HepG2 (cell line): ENCODE data around the gene GPR107. TPM values are rescaled to one million over a fixed set of nuclear protein-coding genes. Genes with fewer than 3 reads are reported as not detected.

Source experiments
- CREB1 ChIP-seq, 2 experiments: fragments of 450-650 bp in 1 of 2; IDR thresholded peaks; 2 replicates each; pipeline ENCODE4 v1.6.1; 2016 to 2017; ENCODE audit warnings: control low read depth in 1 of 2, mild to moderate bottlenecking in 1 of 2, missing compliant biosample characterization in 1 of 2, missing genetic modification characterization in 1 of 2
- HOXA7 ChIP-seq: sonication (generic); formaldehyde crosslinking; IDR thresholded peaks from 2 replicates; pipeline ENCODE4 v1.8.1; 2022; ENCODE audit warnings: mild to moderate bottlenecking, missing genetic modification reagents, moderate library complexity
- ZBTB21 ChIP-seq: sonication (generic); formaldehyde crosslinking; IDR thresholded peaks from 2 replicates; pipeline ENCODE4 v1.4.0; 2020; ENCODE audit warnings: missing genetic modification reagents
- ZFP41 ChIP-seq: sonication (generic); formaldehyde crosslinking; IDR thresholded peaks from 2 replicates; pipeline ENCODE4 v1.4.0; 2020; ENCODE audit warnings: mild to moderate bottlenecking, missing genetic modification reagents, borderline replicate concordance
- ZNF251 ChIP-seq: sonication (generic); formaldehyde crosslinking; IDR thresholded peaks from 2 replicates; pipeline ENCODE4 v1.9.0; 2021; ENCODE audit warnings: mild to moderate bottlenecking, missing genetic modification reagents
- ZNF333 ChIP-seq: sonication (generic); formaldehyde crosslinking; IDR thresholded peaks from 2 replicates; pipeline ENCODE4 v1.4.0; 2020; ENCODE audit warnings: mild to moderate bottlenecking, missing genetic modification reagents, borderline replicate concordance
- ZNF468 ChIP-seq: sonication (generic); formaldehyde crosslinking; IDR thresholded peaks from 2 replicates; pipeline ENCODE4 v1.8.0; 2022; ENCODE audit warnings: mild to moderate bottlenecking, moderate library complexity, missing genetic modification reagents
- ZNF562 ChIP-seq: sonication (generic); formaldehyde crosslinking; IDR thresholded peaks from 2 replicates; pipeline ENCODE4 v1.8.0; 2022; ENCODE audit warnings: missing genetic modification reagents, borderline replicate concordance
- ZNF564 ChIP-seq: sonication (generic); formaldehyde crosslinking; IDR thresholded peaks from 2 replicates; pipeline ENCODE4 v1.8.1; 2023; ENCODE audit warnings: mild to moderate bottlenecking, missing genetic modification reagents
- ZSCAN30 ChIP-seq: sonication (generic); formaldehyde crosslinking; IDR thresholded peaks from 2 replicates; pipeline ENCODE4 v1.5.0; 2020; ENCODE audit warnings: mild to moderate bottlenecking, missing genetic modification reagents
- polyA plus RNA-seq, 8 experiments: library from polyadenylated mRNA; depleted of rRNA in 3 of 8; stranded (reverse) in 7 of 8; unstranded in 1 of 8; fragments of >200 nt; fragmentation: Illumina TruSeq in 4 of 8; extraction: Trizol in 4 of 8; gene quantifications; 2 replicates each; pipeline versions ENCODE4 v1.2.1 to v1.2.3, GENCODE V29; 2011 to 2016; ENCODE audit warnings: low read depth in 4 of 8, missing spikeins in 1 of 8, mixed read lengths in 1 of 8; ENCODE audit not compliant: insufficient read depth in 1 of 8
- total RNA-seq, 5 experiments: library from RNA; depleted of rRNA; stranded (reverse); fragments of >200 nt; fragmentation: Illumina TruSeq; extraction: Trizol; gene quantifications; 2 replicates each; pipeline ENCODE4 v1.2.3, GENCODE V29; 2016; ENCODE audit warnings: low read depth in 1 of 5
- TF ChIP-seq, protein P1 (sequence below): fragments of 450-650 bp; IDR thresholded peaks from 2 replicates; pipeline ENCODE4 v1.6.1; 2017; ENCODE audit warnings: mild to moderate bottlenecking
- TF ChIP-seq, protein P2 (sequence below): sonication (generic); formaldehyde crosslinking; IDR thresholded peaks from 2 replicates; pipeline ENCODE4 v1.5.0; 2020; ENCODE audit warnings: mild to moderate bottlenecking, missing genetic modification reagents
- TF ChIP-seq, protein P3 (sequence below): IDR thresholded peaks from 2 replicates; pipeline ENCODE4 v1.6.1; 2018; ENCODE audit warnings: missing genetic modification reagents
- TF ChIP-seq, protein P4 (sequence below): sonication (generic); formaldehyde crosslinking; IDR thresholded peaks from 2 replicates; pipeline ENCODE4 v1.8.0; 2022; ENCODE audit warnings: mild to moderate bottlenecking, missing genetic modification reagents, moderate library complexity
- TF ChIP-seq, protein P5 (sequence below): sonication (generic); formaldehyde crosslinking; IDR thresholded peaks from 2 replicates; pipeline ENCODE4; 2020; ENCODE audit warnings: missing genetic modification reagents, mild to moderate bottlenecking, borderline replicate concordance
- TF ChIP-seq, protein P6 (sequence below): sonication (generic); formaldehyde crosslinking; IDR thresholded peaks from 2 replicates; pipeline ENCODE4 v1.4.0; 2020; ENCODE audit warnings: mild to moderate bottlenecking, missing genetic modification reagents
- TF ChIP-seq, protein P7 (sequence below): IDR thresholded peaks from 2 replicates; pipeline ENCODE4 v1.6.1; 2012; ENCODE audit warnings: low read depth, low read length, improper control_type of control experiment

The GPR107 gene
- total and polyA plus RNA-seq, 2 of the 13 experiments (the other 11 are each of a cell fraction or from before 2014, with no cell fraction given): 22.5 to 24.4 TPM

DNA sequence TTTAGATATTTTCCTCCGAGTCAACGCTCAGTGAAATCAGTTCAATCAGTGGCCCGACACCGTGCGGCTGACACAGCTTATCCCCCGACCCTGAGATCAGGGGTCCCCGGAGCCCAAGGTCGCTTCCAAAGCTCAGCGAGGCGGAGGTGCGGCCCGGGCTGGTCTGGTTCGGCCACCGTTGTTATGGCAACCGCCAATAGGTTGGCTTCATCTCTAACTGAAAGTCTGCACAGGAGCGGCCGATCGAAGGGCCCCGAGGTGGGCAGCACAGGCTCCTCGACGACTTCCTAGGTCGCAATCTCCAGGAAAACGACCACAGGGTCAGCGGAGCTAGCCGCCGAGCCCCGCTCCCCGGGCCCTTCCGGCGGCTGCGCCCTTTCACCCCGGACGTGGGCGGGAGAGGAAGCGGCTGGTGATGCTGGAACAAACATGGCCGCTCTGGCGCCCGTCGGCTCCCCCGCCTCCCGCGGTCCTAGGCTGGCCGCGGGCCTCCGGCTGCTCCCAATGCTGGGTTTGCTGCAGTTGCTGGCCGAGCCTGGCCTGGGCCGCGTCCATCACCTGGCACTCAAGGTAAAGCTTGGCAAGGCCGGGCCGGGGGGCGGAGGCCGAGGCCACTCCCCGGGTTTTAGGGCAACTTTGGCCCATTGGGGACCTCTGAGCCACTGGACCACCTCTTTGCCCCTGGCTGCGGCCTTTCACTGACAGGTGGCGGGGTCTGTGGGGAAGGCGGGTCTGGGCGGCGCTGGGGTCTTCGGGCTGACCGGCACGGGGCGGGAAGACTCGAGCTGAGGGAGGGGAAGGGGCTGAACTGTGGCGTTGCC is at the start of gene GPR107 (continued):
- TF ChIP-seq, protein P1, sequence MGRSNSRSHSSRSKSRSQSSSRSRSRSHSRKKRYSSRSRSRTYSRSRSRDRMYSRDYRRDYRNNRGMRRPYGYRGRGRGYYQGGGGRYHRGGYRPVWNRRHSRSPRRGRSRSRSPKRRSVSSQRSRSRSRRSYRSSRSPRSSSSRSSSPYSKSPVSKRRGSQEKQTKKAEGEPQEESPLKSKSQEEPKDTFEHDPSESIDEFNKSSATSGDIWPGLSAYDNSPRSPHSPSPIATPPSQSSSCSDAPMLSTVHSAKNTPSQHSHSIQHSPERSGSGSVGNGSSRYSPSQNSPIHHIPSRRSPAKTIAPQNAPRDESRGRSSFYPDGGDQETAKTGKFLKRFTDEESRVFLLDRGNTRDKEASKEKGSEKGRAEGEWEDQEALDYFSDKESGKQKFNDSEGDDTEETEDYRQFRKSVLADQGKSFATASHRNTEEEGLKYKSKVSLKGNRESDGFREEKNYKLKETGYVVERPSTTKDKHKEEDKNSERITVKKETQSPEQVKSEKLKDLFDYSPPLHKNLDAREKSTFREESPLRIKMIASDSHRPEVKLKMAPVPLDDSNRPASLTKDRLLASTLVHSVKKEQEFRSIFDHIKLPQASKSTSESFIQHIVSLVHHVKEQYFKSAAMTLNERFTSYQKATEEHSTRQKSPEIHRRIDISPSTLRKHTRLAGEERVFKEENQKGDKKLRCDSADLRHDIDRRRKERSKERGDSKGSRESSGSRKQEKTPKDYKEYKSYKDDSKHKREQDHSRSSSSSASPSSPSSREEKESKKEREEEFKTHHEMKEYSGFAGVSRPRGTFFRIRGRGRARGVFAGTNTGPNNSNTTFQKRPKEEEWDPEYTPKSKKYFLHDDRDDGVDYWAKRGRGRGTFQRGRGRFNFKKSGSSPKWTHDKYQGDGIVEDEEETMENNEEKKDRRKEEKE: no peak
- TF ChIP-seq ZNF251 (CRISPR knock-in tag) (no peak), ZBTB21 (CRISPR knock-in tag) (no peak), ZNF564 (CRISPR knock-in tag) (0 out of 2 replicates have a peak, but pooled peaks have one; percentile 27), HOXA7 (CRISPR knock-in tag) (no peak), CREB1 (IDR thresholded peaks at IDR 0.05) (no peak), CREB1 (CRISPR knock-in tag; IDR thresholded peaks at IDR 0.05) (no peak), ZNF333 (CRISPR knock-in tag) (peak; percentile 87; the same call in 1 of the 2 replicates), ZSCAN30 (no peak), ZNF468 (CRISPR knock-in tag) (no peak), ZNF562 (no peak), ZFP41 (CRISPR knock-in tag) (no peak)
- TF ChIP-seq, protein P2, sequence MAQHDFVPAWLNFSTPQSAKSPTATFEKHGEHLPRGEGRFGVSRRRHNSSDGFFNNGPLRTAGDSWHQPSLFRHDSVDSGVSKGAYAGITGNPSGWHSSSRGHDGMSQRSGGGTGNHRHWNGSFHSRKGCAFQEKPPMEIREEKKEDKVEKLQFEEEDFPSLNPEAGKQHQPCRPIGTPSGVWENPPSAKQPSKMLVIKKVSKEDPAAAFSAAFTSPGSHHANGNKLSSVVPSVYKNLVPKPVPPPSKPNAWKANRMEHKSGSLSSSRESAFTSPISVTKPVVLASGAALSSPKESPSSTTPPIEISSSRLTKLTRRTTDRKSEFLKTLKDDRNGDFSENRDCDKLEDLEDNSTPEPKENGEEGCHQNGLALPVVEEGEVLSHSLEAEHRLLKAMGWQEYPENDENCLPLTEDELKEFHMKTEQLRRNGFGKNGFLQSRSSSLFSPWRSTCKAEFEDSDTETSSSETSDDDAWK (CRISPR knock-in tag): no peak
- TF ChIP-seq, protein P3, sequence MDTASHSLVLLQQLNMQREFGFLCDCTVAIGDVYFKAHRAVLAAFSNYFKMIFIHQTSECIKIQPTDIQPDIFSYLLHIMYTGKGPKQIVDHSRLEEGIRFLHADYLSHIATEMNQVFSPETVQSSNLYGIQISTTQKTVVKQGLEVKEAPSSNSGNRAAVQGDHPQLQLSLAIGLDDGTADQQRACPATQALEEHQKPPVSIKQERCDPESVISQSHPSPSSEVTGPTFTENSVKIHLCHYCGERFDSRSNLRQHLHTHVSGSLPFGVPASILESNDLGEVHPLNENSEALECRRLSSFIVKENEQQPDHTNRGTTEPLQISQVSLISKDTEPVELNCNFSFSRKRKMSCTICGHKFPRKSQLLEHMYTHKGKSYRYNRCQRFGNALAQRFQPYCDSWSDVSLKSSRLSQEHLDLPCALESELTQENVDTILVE (CRISPR knock-in tag): no peak; the same call in 1 of the 2 replicates
- TF ChIP-seq, protein P4, sequence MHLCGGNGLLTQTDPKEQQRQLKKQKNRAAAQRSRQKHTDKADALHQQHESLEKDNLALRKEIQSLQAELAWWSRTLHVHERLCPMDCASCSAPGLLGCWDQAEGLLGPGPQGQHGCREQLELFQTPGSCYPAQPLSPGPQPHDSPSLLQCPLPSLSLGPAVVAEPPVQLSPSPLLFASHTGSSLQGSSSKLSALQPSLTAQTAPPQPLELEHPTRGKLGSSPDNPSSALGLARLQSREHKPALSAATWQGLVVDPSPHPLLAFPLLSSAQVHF (CRISPR knock-in tag): no peak
- TF ChIP-seq, protein P5, sequence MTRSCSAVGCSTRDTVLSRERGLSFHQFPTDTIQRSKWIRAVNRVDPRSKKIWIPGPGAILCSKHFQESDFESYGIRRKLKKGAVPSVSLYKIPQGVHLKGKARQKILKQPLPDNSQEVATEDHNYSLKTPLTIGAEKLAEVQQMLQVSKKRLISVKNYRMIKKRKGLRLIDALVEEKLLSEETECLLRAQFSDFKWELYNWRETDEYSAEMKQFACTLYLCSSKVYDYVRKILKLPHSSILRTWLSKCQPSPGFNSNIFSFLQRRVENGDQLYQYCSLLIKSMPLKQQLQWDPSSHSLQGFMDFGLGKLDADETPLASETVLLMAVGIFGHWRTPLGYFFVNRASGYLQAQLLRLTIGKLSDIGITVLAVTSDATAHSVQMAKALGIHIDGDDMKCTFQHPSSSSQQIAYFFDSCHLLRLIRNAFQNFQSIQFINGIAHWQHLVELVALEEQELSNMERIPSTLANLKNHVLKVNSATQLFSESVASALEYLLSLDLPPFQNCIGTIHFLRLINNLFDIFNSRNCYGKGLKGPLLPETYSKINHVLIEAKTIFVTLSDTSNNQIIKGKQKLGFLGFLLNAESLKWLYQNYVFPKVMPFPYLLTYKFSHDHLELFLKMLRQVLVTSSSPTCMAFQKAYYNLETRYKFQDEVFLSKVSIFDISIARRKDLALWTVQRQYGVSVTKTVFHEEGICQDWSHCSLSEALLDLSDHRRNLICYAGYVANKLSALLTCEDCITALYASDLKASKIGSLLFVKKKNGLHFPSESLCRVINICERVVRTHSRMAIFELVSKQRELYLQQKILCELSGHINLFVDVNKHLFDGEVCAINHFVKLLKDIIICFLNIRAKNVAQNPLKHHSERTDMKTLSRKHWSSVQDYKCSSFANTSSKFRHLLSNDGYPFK (CRISPR knock-in tag): peak; percentile 88
- TF ChIP-seq, protein P6, sequence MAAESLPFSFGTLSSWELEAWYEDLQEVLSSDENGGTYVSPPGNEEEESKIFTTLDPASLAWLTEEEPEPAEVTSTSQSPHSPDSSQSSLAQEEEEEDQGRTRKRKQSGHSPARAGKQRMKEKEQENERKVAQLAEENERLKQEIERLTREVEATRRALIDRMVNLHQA (CRISPR knock-in tag): no peak
- TF ChIP-seq, protein P7, sequence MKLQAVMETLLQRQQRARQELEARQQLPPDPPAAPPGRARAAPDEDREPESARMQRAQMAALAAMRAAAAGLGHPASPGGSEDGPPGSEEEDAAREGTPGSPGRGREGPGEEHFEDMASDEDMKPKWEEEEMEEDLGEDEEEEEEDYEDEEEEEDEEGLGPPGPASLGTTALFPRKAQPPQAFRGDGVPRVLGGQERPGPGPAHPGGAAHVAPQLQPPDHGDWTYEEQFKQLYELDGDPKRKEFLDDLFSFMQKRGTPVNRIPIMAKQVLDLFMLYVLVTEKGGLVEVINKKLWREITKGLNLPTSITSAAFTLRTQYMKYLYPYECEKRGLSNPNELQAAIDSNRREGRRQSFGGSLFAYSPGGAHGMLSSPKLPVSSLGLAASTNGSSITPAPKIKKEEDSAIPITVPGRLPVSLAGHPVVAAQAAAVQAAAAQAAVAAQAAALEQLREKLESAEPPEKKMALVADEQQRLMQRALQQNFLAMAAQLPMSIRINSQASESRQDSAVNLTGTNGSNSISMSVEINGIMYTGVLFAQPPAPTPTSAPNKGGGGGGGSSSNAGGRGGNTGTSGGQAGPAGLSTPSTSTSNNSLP: no peak
